ENCODE measurements around the gene SERPINC1. TPM values are rescaled to one million over a fixed set of nuclear protein-coding genes. Genes with fewer than 3 reads are reported as not detected.

SERPINC1 gene
- polyA plus RNA-seq, 1 donor (not counting 4 experiments of a cell fraction or from before 2014, with no cell fraction given) = 0.14 TPM

DNA sequence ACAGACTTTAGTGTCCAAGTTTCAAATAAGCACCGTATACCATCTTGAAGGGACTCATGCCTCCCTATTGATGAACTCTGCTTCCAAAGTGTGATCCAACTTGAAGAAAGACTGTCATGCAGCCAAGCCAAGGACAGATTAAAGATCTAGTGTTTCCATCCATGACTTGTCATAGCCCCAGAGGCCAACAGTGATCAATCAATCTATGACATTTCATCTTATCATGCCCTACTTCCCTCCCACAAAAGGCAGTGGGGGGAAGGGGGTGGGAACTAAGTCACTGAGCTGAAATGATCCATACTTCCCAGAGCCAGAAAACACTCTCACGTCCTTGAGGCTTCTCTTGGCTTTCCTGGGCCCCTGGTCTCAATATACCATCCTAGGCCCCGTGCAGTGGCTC is 4.0 kb downstream of the SERPINC1 start:
- H3K27ac ChIP-seq (ENCODE audit: control insufficient read depth, insufficient read depth, low read length) = no peak overlapping the region
- no peak overlapping the region for H2AFZ ChIP-seq (ENCODE audit: control insufficient read depth, low read length)
- H3K79me2 ChIP-seq (ENCODE audit: control insufficient read depth, insufficient read depth, low read length) = no peaks in the 10 kb centered on the region
- H3K9me3 ChIP-seq (ENCODE audit: control insufficient read depth, low read depth, low read length) = no peaks in the 10 kb centered on the region
- DNase-seq (ENCODE audit: low read depth, low spot score) = no peak
- TF ChIP-seq, protein P1, sequence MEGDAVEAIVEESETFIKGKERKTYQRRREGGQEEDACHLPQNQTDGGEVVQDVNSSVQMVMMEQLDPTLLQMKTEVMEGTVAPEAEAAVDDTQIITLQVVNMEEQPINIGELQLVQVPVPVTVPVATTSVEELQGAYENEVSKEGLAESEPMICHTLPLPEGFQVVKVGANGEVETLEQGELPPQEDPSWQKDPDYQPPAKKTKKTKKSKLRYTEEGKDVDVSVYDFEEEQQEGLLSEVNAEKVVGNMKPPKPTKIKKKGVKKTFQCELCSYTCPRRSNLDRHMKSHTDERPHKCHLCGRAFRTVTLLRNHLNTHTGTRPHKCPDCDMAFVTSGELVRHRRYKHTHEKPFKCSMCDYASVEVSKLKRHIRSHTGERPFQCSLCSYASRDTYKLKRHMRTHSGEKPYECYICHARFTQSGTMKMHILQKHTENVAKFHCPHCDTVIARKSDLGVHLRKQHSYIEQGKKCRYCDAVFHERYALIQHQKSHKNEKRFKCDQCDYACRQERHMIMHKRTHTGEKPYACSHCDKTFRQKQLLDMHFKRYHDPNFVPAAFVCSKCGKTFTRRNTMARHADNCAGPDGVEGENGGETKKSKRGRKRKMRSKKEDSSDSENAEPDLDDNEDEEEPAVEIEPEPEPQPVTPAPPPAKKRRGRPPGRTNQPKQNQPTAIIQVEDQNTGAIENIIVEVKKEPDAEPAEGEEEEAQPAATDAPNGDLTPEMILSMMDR (optimal IDR thresholded peaks at IDR 0.05 in 1 of 3, IDR thresholded peaks at IDR 0.05 in 1 of 3, conservative IDR thresholded peaks at IDR 0.05 in 1 of 3; ENCODE audit: extremely low read depth in 1 of 3, insufficient read depth in 2 of 3, low read length in 3 of 3) = no peak
- no peak for TF ChIP-seq EZH2 (IDR thresholded peaks at IDR 0.05; ENCODE audit: low read length)
- dilution Hi-C loops (cut with MboI; ENCODE audit: extremely low pct_ligation_motif_present, low sequenced_read_pairs) = no loop called here
- no peaks in the 10 kb centered on the region for H3K27me3 ChIP-seq (ENCODE audit: control insufficient read depth, extremely low read depth, insufficient read depth, low read length)
- no peaks in the 10 kb centered on the region for H4K20me1 ChIP-seq (ENCODE audit: control insufficient read depth, extremely low read depth, insufficient read depth, low read length)
- no peaks in the 10 kb centered on the region for H3K4me1 ChIP-seq (ENCODE audit: control insufficient read depth, extremely low read depth, insufficient read depth, low read length)
- H3K9me1 ChIP-seq (ENCODE audit: control insufficient read depth, extremely low read depth, insufficient read depth, low read length) = no peaks in the 10 kb centered on the region
- no peak overlapping the region for H3K9ac ChIP-seq (ENCODE audit: control insufficient read depth, extremely low read depth, insufficient read depth, low read length)
- no peak overlapping the region for H3K4me2 ChIP-seq (ENCODE audit: control insufficient read depth, extremely low read depth, insufficient read depth, low read depth, low read length)
- H3K36me3 ChIP-seq (ENCODE audit: control insufficient read depth in 2 of 2, extremely low read depth in 1 of 2, insufficient read depth in 2 of 2, low read length in 2 of 2) = no peaks in the 10 kb centered on the region
- no peak overlapping the region for H3K4me3 ChIP-seq (ENCODE audit: control insufficient read depth in 2 of 3, extremely low read depth in 1 of 3, insufficient read depth in 2 of 3, low read depth in 1 of 3, low read length in 3 of 3)
- no peak for FAIRE-seq

DNA sequence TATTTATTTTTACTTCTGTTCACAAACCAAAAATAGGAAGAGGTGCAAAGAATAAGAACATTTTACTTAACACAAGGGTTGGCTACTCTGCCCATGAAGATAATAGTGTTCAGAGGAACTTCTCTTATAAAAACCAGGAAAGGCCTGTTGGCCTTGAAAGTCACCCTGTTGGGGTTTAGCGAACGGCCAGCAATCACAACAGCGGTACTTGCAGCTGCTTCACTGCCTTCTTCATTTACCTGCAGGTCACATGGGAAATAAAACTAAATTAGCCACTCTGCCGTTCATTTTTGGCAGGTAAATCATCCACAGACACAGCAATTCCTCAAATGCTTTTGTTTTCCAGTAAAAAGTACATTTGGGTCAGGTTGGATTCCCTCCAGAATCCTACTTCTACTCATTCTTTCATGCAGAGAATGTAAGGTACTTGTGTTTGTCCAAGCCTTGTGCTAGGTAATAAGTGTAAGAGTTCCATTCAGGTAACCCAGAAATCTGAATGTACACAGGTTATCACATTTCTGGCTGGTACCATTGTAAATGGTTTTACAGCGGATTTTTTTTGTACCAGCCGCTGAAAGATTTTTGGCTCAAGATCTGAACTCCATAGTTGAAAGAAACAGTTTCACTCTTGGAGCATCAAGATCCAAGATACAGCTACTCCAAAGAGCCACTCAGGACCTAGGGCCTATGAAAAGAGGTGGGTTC is 13.1 kb downstream of the SERPINC1 start:
- Histone ChIP-seq H3K27ac (ENCODE audit: control insufficient read depth, insufficient read depth, low read length) (no peak overlapping the region), H3K9me3 (ENCODE audit: control insufficient read depth, low read depth, low read length) (no peaks in the 10 kb centered on the region), H3K79me2 (ENCODE audit: control insufficient read depth, insufficient read depth, low read length) (no peaks in the 10 kb centered on the region), H3K36me3 (ENCODE audit: control insufficient read depth in 2 of 2, extremely low read depth in 1 of 2, insufficient read depth in 2 of 2, low read length in 2 of 2) (no peaks in the 10 kb centered on the region), H3K9me1 (ENCODE audit: control insufficient read depth, extremely low read depth, insufficient read depth, low read length) (no peaks in the 10 kb centered on the region), H4K20me1 (ENCODE audit: control insufficient read depth, extremely low read depth, insufficient read depth, low read length) (no peaks in the 10 kb centered on the region), H3K4me3 (ENCODE audit: control insufficient read depth in 2 of 3, extremely low read depth in 1 of 3, insufficient read depth in 2 of 3, low read depth in 1 of 3, low read length in 3 of 3) (no peak overlapping the region), H3K4me2 (ENCODE audit: control insufficient read depth, extremely low read depth, insufficient read depth, low read depth, low read length) (no peak overlapping the region), H3K27me3 (ENCODE audit: control insufficient read depth, extremely low read depth, insufficient read depth, low read length) (no peaks in the 10 kb centered on the region), H3K9ac (ENCODE audit: control insufficient read depth, extremely low read depth, insufficient read depth, low read length) (no peak overlapping the region), H3K4me1 (ENCODE audit: control insufficient read depth, extremely low read depth, insufficient read depth, low read length) (no peaks in the 10 kb centered on the region), H2AFZ (ENCODE audit: control insufficient read depth, low read length) (no peak overlapping the region)
- DNase-seq (ENCODE audit: low read depth, low spot score) (no peak), FAIRE-seq (no peak)
- dilution Hi-C loops (cut with MboI; ENCODE audit: extremely low pct_ligation_motif_present, low sequenced_read_pairs) = no loop called here
- TF ChIP-seq, protein P1 (optimal IDR thresholded peaks at IDR 0.05 in 1 of 3, IDR thresholded peaks at IDR 0.05 in 1 of 3, conservative IDR thresholded peaks at IDR 0.05 in 1 of 3; ENCODE audit: extremely low read depth in 1 of 3, insufficient read depth in 2 of 3, low read length in 3 of 3) = no peak
- no peak for TF ChIP-seq EZH2 (IDR thresholded peaks at IDR 0.05; ENCODE audit: low read length)

All from keratinocyte (primary cell).